T-cell (primary cell): ENCODE data around the gene NSUN3. TPM values are rescaled to one million over a fixed set of nuclear protein-coding genes. Genes with fewer than 3 reads are reported as not detected.

Experiments
- ATAC-seq, 4 experiments: fragments of 200-7000 bp in 3 of 4; fragments of 150-1000 bp in 1 of 4; cut with Tn5 transposase; replicated peaks in 1 of 4; 1 replicate in 3 of 4; 2 replicates in 1 of 4; pipeline ENCODE4 v1.10.0; 2021; ENCODE audit warnings: moderate library complexity in 3 of 4, mild to moderate bottlenecking in 2 of 4, moderate number of reproducible peaks in 1 of 4
- CTCF ChIA-PET, 2 donors: fragments of 300-600 bp; sonication (Branson Sonifier 250); formaldehyde crosslinking; loops; one replicate each; lab custom pipeline; 2022; ENCODE audit warnings: antibody characterized with exemption in 2 of 2; lab: Charles Lee
- POLR2A ChIA-PET, 2 donors: fragments of 300-600 bp; sonication (Branson Sonifier 250); formaldehyde crosslinking; loops; one replicate each; lab custom pipeline; 2022; ENCODE audit warnings: antibody characterized with exemption in 2 of 2; lab: Charles Lee
- DNase-seq, 35 experiments: peaks; one replicate each; pipeline versions ENCODE4 v3.0.0 to v3.0.0-alpha.2; 2013 to 2023
- H3K27ac ChIP-seq: one replicate; pipeline ENCODE4 v1.5.1; 2013; ENCODE audit warnings: low read length
- H3K27me3 ChIP-seq, 2 experiments: replicated peaks in 1 of 2; 1 replicate in 1 of 2; 2 replicates in 1 of 2; pipeline versions ENCODE4 v1.6.1 to v1.7.0; 2013; ENCODE audit warnings: low read length in 1 of 2, mixed read lengths in 1 of 2; ENCODE audit not compliant: control insufficient read depth in 2 of 2, insufficient read depth in 2 of 2; ENCODE audit errors: extremely low read depth in 1 of 2
- H3K36me3 ChIP-seq, 2 donors: 1 replicate in 1 of 2; 2 replicates in 1 of 2; pipeline versions ENCODE4 v1.6.1 to v1.7.0; 2013; ENCODE audit warnings: low read length in 1 of 2; ENCODE audit not compliant: control insufficient read depth in 2 of 2, insufficient read depth in 1 of 2; ENCODE audit errors: extremely low read depth in 1 of 2
- H3K4me1 ChIP-seq, 2 experiments: 1 replicate in 1 of 2; 2 replicates in 1 of 2; pipeline versions ENCODE4 v1.6.1 to v1.7.0; 2013; ENCODE audit warnings: low read length in 2 of 2, mixed read lengths in 1 of 2; ENCODE audit not compliant: insufficient read depth in 2 of 2, control insufficient read depth in 1 of 2; ENCODE audit errors: extremely low read depth in 1 of 2
- H3K4me3 ChIP-seq, 2 donors: 1 replicate in 1 of 2; 2 replicates in 1 of 2; pipeline versions ENCODE4 v1.5.1 to v1.7.0; 2013; ENCODE audit warnings: mild to moderate bottlenecking in 2 of 2, low read length in 1 of 2, moderate library complexity in 1 of 2; ENCODE audit not compliant: control insufficient read depth in 1 of 2; ENCODE audit errors: extremely low read depth in 1 of 2
- H3K9me3 ChIP-seq: 2 replicates; pipeline ENCODE4 v1.7.0; 2013
- H3K27ac Mint-ChIP-seq, 2 donors: one replicate each; pipeline ENCODE4 v1.8.0; 2020 to 2021; ENCODE audit warnings: mild to moderate bottlenecking in 2 of 2, mixed read lengths in 2 of 2
- H3K27me3 Mint-ChIP-seq, 2 donors: one replicate each; pipeline ENCODE4 v1.8.0; 2021 to 2022; ENCODE audit warnings: mixed read lengths in 2 of 2
- H3K36me3 Mint-ChIP-seq: one replicate; pipeline ENCODE4 v1.8.0; 2021; ENCODE audit warnings: mixed read lengths
- H3K4me1 Mint-ChIP-seq, 3 donors: one replicate each; pipeline ENCODE4 v1.8.0; 2020 to 2022; ENCODE audit warnings: mixed read lengths in 3 of 3, mild to moderate bottlenecking in 1 of 3
- H3K4me3 Mint-ChIP-seq, 3 donors: one replicate each; pipeline ENCODE4 v1.8.0; 2020 to 2022; ENCODE audit warnings: mild to moderate bottlenecking in 3 of 3, mixed read lengths in 3 of 3, moderate library complexity in 3 of 3
- H3K9me3 Mint-ChIP-seq, 3 donors: one replicate each; pipeline ENCODE4 v1.8.0; 2020 to 2022; ENCODE audit warnings: mixed read lengths in 3 of 3
- WGBS: methylation state at CpG from one replicate; pipeline ENCODE4 v1.1.5; 2013; ENCODE audit warnings: missing lambda C conversion rate; ENCODE audit not compliant: insufficient coverage; 5-methylcytosine and 5-hydroxymethylcytosine counted together
- total RNA-seq, 35 experiments: library from RNA in 6 of 35; stranded (reverse) in 6 of 35; fragments of 120-200 nt in 1 of 35; gene quantifications; one replicate each; pipeline versions ENCODE4 v1.2.1 to v1.2.4 and lab custom pipeline; 2013 to 2026

The NSUN3 gene
- total RNA-seq (10 to 100 TPM; 15.8 to 20.0 (median 18.4) TPM), total RNA-seq (lab: John Stamatoyannopoulos, UW) (15.3 to 42.9 (median 28.5) reads per million in 29 experiments)
- 27.5 TPM for total RNA-seq (2013)

DNA sequence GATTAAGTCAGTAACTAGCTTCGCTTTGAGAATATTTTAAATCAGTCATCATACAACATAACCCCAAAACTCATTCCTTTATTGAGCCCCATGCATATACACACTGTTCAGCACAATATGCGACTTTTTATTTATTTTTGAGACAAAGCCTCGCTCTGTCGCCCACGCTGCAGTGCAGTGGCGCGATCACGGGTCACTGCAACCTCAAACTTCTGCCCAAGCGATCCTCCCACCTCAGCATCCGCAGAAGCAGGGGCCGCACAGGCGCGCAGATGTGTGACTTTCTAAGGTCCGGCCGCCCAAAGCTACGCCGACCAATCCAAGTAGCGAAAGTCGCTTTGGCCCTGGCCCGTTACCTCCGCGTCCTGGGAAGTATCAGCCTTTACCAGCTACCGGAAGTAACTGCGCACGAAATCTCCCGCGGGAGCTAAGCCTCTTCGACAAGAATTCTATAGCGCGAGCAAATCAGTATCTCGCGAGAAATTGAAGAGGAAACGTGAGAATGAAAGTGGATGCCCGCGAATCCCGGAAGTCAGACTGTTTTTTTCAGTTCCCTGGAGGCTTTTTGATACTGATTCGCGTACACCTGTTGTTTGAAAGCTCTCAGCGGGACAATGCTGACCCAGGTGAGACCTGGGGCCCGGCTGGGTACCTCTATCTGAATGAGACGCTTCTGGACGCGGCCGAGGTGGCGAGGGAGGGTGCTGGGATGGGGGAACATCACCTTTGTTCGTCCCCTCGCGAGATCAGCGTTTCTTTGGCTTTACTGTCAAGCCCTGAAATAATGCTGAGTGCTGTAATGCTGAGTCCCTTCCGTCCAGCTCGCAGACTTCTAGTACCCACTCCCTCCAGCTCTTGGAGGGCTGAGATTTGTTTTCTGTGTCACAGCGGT, at the start of gene NSUN3, which contains the start of gene DHFR2:
Gene NSUN3 (plus strand): TSS at position 549 of the 892 bp plus-strand sequence. CDS start 66 bp downstream, at position 615.
Gene DHFR2 (minus strand): TSS at position 404 of the 892 bp plus-strand sequence. CDS start 1,405 bp downstream, outside the sequence.
- peaks cover 32% of the 10 kb centered on the region for H3K36me3 Mint-ChIP-seq
- H3K27ac Mint-ChIP-seq, result peak within 1 kb of the TSS; percentile 98 to 100
- Histone ChIP-seq H3K4me1 (peaks cover 9 to 15% of the 10 kb centered on the region in 2 experiments), H3K27me3 (no peaks in the 10 kb centered on the region), H3K27ac (peak within 1 kb of the TSS; percentile 96), H3K4me3 (peak within 1 kb of the TSS; percentile 66 to 97), H3K9me3 (no peaks in the 10 kb centered on the region), H3K36me3 (peaks cover 0 to 23% of the 10 kb centered on the region in 2 donors)
- peaks cover 0 to 5% (median 0%) of the 10 kb centered on the region in 3 donors for H3K9me3 Mint-ChIP-seq
- CTCF ChIA-PET, result interaction anchor here (0.5 to 2.0 kb wide), 10 partner anchors 9 to 103 kb away, joined by 3 to 9 read pairs (median 3); partner anchors contain the start of gene ARL13B (in 1 of the 2)
- ATAC-seq (peak; percentile 89 to 90 (median 90)), DNase-seq (peak; percentile 67 to 93 (median 78))
- peaks cover 55 to 56% (median 56%) of the 10 kb centered on the region in 3 donors for H3K4me1 Mint-ChIP-seq
- POLR2A ChIA-PET, result interaction anchor here (0.5 to 2.4 kb wide), 8 partner anchors 24 to 83 kb away, joined by 3 to 21 read pairs (median 9); partner anchors contain the start of gene ARL13B (in 1 of the 2)
- WGBS, result 0% methylated on average over 37 of the region's 52 CpGs
- H3K4me3 Mint-ChIP-seq, result peak within 1 kb of the TSS; percentile 91 to 99 (median 98)
- H3K27me3 Mint-ChIP-seq, result no peaks in the 10 kb centered on the region

GRCh38 chr3:94015025-94015424, 47.8 kb upstream of the NSUN3 start:
- H3K27me3 ChIP-seq, result no peaks in the 10 kb centered on the region
- CTCF ChIA-PET, result interaction anchor here in 1 of 2 donors (1.6 kb wide), 1 partner anchor 54 kb away, joined by 7 read pairs; no protein-coding TSS in a partner anchor
- H3K36me3 ChIP-seq, result no peaks in the 10 kb centered on the region
- DNase-seq (peak in 1 of 35 experiments; percentile 6), ATAC-seq (peak in 1 of 4 experiments; percentile 75)
- H3K4me3 ChIP-seq, result no peak overlapping the region
- WGBS, result no CpG with 5 or more reads among the region's 1 CpG
- H3K9me3 ChIP-seq, result no peaks in the 10 kb centered on the region
- no peak overlapping the region for H3K4me3 Mint-ChIP-seq
- no peaks in the 10 kb centered on the region for H3K9me3 Mint-ChIP-seq
- no peak overlapping the region for H3K27ac ChIP-seq
- H3K4me1 Mint-ChIP-seq, result peaks cover 14 to 21% (median 20%) of the 10 kb centered on the region in 3 donors
- peaks cover 0 to 9% of the 10 kb centered on the region in 2 experiments for H3K4me1 ChIP-seq
- peaks cover 20% of the 10 kb centered on the region for H3K36me3 Mint-ChIP-seq
- H3K27ac Mint-ChIP-seq, result no peak overlapping the region
- POLR2A ChIA-PET, result interaction anchor here in 1 of 2 donors (0.6 kb wide), 1 partner anchor 1011 kb away, joined by 4 read pairs; no protein-coding TSS in a partner anchor
- no peaks in the 10 kb centered on the region for H3K27me3 Mint-ChIP-seq

DNA sequence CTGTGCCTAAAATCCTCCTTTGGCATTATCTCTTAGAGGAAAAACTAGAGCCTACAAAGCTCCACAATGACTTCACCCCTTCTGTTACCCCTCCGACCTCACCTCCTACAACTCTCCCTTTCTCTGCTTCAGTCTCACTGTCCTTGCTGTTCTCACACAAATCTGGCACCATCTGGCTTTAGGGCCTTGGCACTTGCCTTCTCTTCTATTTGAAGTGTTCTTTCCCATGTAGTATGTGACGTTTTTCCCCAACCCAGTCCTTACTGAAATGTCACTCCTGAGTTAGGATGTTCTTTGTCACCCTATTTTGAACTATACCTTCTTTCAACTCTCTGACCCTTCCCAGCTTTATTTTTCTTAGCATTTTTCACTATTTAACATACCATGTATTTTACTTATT, 43.2 kb upstream of the NSUN3 start:
- H3K36me3 Mint-ChIP-seq, result peaks cover 9% of the 10 kb centered on the region
- Histone ChIP-seq H3K27me3 (no peaks in the 10 kb centered on the region), H3K9me3 (no peaks in the 10 kb centered on the region), H3K36me3 (no peaks in the 10 kb centered on the region), H3K27ac (no peak overlapping the region), H3K4me3 (no peak overlapping the region), H3K4me1 (peaks cover 0 to 7% of the 10 kb centered on the region in 2 experiments)
- no peaks in the 10 kb centered on the region for H3K27me3 Mint-ChIP-seq
- ChIA-PET POLR2A (interaction anchor here in 1 of 2 donors (0.6 kb wide), 1 partner anchor 49 kb away, joined by 3 read pairs; no protein-coding TSS in a partner anchor), CTCF (no interaction called here)
- no peaks in the 10 kb centered on the region for H3K9me3 Mint-ChIP-seq
- ATAC-seq (no peak), DNase-seq (no peak)
- WGBS, result 93% methylated on average over 1 of the region's 2 CpGs
- H3K4me1 Mint-ChIP-seq, result peaks cover 6% of the 10 kb centered on the region in 3 donors
- H3K4me3 Mint-ChIP-seq, result no peak overlapping the region
- H3K27ac Mint-ChIP-seq, result no peak overlapping the region

- ATAC-seq (no peak), DNase-seq (no peak)
- H3K27me3 Mint-ChIP-seq, result no peaks in the 10 kb centered on the region
- Histone ChIP-seq H3K9me3 (no peaks in the 10 kb centered on the region), H3K27ac (no peak overlapping the region), H3K27me3 (no peaks in the 10 kb centered on the region), H3K4me1 (peaks cover 0 to 1% of the 10 kb centered on the region in 2 experiments), H3K4me3 (no peak overlapping the region), H3K36me3 (no peaks in the 10 kb centered on the region)
- H3K9me3 Mint-ChIP-seq, result no peaks in the 10 kb centered on the region
- H3K4me1 Mint-ChIP-seq, result no peaks in the 10 kb centered on the region
- WGBS, result no CpG with 5 or more reads among the region's 3 CpGs
- ChIA-PET CTCF (no interaction called here), POLR2A (interaction anchor here in 1 of 2 donors (0.6 kb wide), 1 partner anchor 49 kb away, joined by 3 read pairs; no protein-coding TSS in a partner anchor)
- no peak overlapping the region for H3K27ac Mint-ChIP-seq
- no peak overlapping the region for H3K4me3 Mint-ChIP-seq
- H3K36me3 Mint-ChIP-seq, result peaks cover 4% of the 10 kb centered on the region
Measured at GRCh38 chr3:94020293-94020692, 42.6 kb upstream of the NSUN3 start.

DNA sequence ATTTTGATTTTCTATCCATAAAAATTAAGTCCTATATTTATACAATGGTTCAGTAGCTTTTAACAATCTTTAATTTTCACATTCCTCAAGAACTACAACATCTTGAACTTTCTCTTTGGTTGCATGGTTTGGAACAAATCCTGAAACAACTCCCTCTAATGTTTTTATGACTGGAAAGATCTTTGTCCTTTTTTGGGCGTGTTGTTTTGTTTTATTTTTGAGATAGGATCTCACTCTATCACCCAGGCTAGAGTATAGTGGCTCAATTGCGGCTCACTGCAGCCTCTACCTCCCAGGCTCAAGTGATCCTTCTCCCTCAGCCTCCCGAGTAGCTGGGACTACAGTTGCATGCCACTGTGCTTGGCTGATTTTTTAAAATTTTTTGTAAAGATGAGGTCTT, 38.5 kb upstream of the NSUN3 start:
- H3K27ac Mint-ChIP-seq, result no peak overlapping the region

DNA sequence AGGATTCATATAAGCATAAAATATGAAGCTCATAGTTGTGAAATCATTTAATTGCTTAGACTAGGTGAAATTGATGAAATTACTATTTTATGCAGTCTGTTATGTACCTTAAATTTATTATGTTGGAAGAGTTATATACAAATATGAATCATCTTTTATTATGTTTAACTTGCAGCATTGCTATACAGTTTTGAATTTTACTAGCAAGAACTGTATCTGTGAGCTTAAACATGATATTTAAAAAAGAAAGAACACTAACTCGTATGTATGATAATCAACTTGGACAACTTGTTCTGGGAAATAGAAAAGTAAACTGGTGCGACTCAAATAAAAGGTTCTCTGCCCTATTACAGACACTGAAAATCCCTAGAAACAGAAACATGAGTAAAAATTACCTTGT, 36.2 kb upstream of the NSUN3 start:
- WGBS, result no CpG with 5 or more reads among the region's 2 CpGs
- no peak for DNase-seq
- Mint-ChIP-seq H3K27me3 (no peaks in the 10 kb centered on the region), H3K4me1 (no peaks in the 10 kb centered on the region), H3K4me3 (no peak overlapping the region), H3K27ac (no peak overlapping the region), H3K9me3 (no peaks in the 10 kb centered on the region), H3K36me3 (no peaks in the 10 kb centered on the region)
- H3K27ac ChIP-seq, result no peak overlapping the region
- ChIA-PET POLR2A (no interaction called here), CTCF (no interaction called here)
- no peaks in the 10 kb centered on the region for H3K9me3 ChIP-seq
- H3K36me3 ChIP-seq, result no peaks in the 10 kb centered on the region
- H3K4me3 ChIP-seq, result no peak overlapping the region
- no peaks in the 10 kb centered on the region for H3K27me3 ChIP-seq
- H3K4me1 ChIP-seq, result no peaks in the 10 kb centered on the region
- ATAC-seq, result no peak

More for the DNA sequence above, 38.5 kb upstream of the NSUN3 start:
- Histone ChIP-seq H3K36me3 (no peaks in the 10 kb centered on the region), H3K4me1 (no peaks in the 10 kb centered on the region), H3K27me3 (no peaks in the 10 kb centered on the region), H3K9me3 (no peaks in the 10 kb centered on the region), H3K27ac (no peak overlapping the region), H3K4me3 (no peak overlapping the region)
- no peaks in the 10 kb centered on the region for H3K9me3 Mint-ChIP-seq
- ATAC-seq, result no peak
- no peaks in the 10 kb centered on the region for H3K27me3 Mint-ChIP-seq
- ChIA-PET POLR2A (no interaction called here), CTCF (no interaction called here)
- H3K4me1 Mint-ChIP-seq, result no peaks in the 10 kb centered on the region
- peaks cover 4% of the 10 kb centered on the region for H3K36me3 Mint-ChIP-seq
- DNase-seq, result no peak
- no peak overlapping the region for H3K4me3 Mint-ChIP-seq
- WGBS, result no CpG with 5 or more reads among the region's 3 CpGs
